Progenitor cell of endocrine pancreas (in vitro differentiated cells): Measurements from ENCODE around the gene OR56A3. TPM values are rescaled to one million over a fixed set of nuclear protein-coding genes. Genes with fewer than 3 reads are reported as not detected.
A peak's percentile ranks its signal among the peaks of the same experiment; 100 is the strongest.

Source experiments
- DNase-seq: peaks from one replicate; pipeline ENCODE4 v3.0.0; 2021; ENCODE audit warnings: low spot score; ENCODE audit not compliant: unreplicated experiment
- H3K27ac Mint-ChIP-seq: 2 replicates; pipeline ENCODE4 v1.8.0; 2021; ENCODE audit warnings: mild to moderate bottlenecking, moderate library complexity, mixed read lengths
- H3K27me3 Mint-ChIP-seq: 2 replicates; pipeline ENCODE4 v1.8.0; 2021; ENCODE audit warnings: mixed read lengths
- H3K36me3 Mint-ChIP-seq: 2 replicates; pipeline ENCODE4 v1.8.0; 2022; ENCODE audit warnings: mixed read lengths; ENCODE audit not compliant: insufficient read depth
- H3K4me1 Mint-ChIP-seq: 2 replicates; pipeline ENCODE4 v1.8.0; 2021; ENCODE audit warnings: low read depth, mixed read lengths
- H3K4me3 Mint-ChIP-seq: 2 replicates; pipeline ENCODE4 v1.8.0; 2021; ENCODE audit warnings: low read depth, mild to moderate bottlenecking, moderate library complexity, mixed read lengths
- H3K9me3 Mint-ChIP-seq: 2 replicates; pipeline ENCODE4 v1.8.0; 2021; ENCODE audit warnings: low read depth, mixed read lengths
- CTCF ChIP-seq: fragments of 200-600 bp; sonication (generic); IDR thresholded peaks from one replicate; pipeline ENCODE4 v1.5.0; 2021; ENCODE audit warnings: antibody characterized with exemption, mild to moderate bottlenecking; ENCODE audit not compliant: unreplicated experiment
- total RNA-seq: library from RNA; stranded (reverse); gene quantifications from 2 replicates; pipeline ENCODE4 v1.2.1, GENCODE V29; 2021

OR56A3 gene
- total RNA-seq, 1 donor from 2014 or later, result not detected

GRCh38 chr11:5923427-5923776 lies 18.6 kb upstream of the OR56A3 start:
- TF ChIP-seq CTCF, result no peak
- no peak for DNase-seq
- H3K27ac Mint-ChIP-seq, result no peak overlapping the region
- H3K4me1 Mint-ChIP-seq, result no peaks in the 10 kb centered on the region
- peaks cover 15% of the 10 kb centered on the region for H3K9me3 Mint-ChIP-seq
- no peaks in the 10 kb centered on the region for H3K27me3 Mint-ChIP-seq
- no peak overlapping the region for H3K4me3 Mint-ChIP-seq
- H3K36me3 Mint-ChIP-seq, result no peaks in the 10 kb centered on the region

- H3K36me3 Mint-ChIP-seq, result no peaks in the 10 kb centered on the region
Measured at GRCh38 chr11:5923794-5924193, 18.3 kb upstream of the OR56A3 start.

GRCh38 chr11:5928271-5928670 lies 13.8 kb upstream of the OR56A3 start:
- peaks cover 38% of the 10 kb centered on the region for H3K9me3 Mint-ChIP-seq
- no peak overlapping the region for H3K27ac Mint-ChIP-seq
- H3K4me1 Mint-ChIP-seq, result no peaks in the 10 kb centered on the region
- H3K4me3 Mint-ChIP-seq, result no peak overlapping the region
- H3K27me3 Mint-ChIP-seq, result no peaks in the 10 kb centered on the region
- TF ChIP-seq CTCF, result no peak
- DNase-seq, result no peak
- H3K36me3 Mint-ChIP-seq, result no peaks in the 10 kb centered on the region

More at GRCh38 chr11:5923794-5924193, 18.3 kb upstream of the OR56A3 start:
- no peak overlapping the region for H3K27ac Mint-ChIP-seq
- H3K27me3 Mint-ChIP-seq, result no peaks in the 10 kb centered on the region
- TF ChIP-seq CTCF, result no peak
- no peaks in the 10 kb centered on the region for H3K4me1 Mint-ChIP-seq
- DNase-seq, result no peak
- no peak overlapping the region for H3K4me3 Mint-ChIP-seq
- peaks cover 16% of the 10 kb centered on the region for H3K9me3 Mint-ChIP-seq

- Mint-ChIP-seq H3K27ac (no peak overlapping the region), H3K9me3 (peaks cover 41% of the 10 kb centered on the region)
Measured at GRCh38 chr11:5928811-5929210, 13.2 kb upstream of the OR56A3 start.

GRCh38 chr11:5929571-5930368 lies 12.3 kb upstream of the OR56A3 start:
- no peaks in the 10 kb centered on the region for H3K4me1 Mint-ChIP-seq
- peaks cover 35% of the 10 kb centered on the region for H3K9me3 Mint-ChIP-seq
- no peak for TF ChIP-seq CTCF
- H3K36me3 Mint-ChIP-seq, result no peaks in the 10 kb centered on the region
- no peaks in the 10 kb centered on the region for H3K27me3 Mint-ChIP-seq
- DNase-seq, result no peak
- H3K4me3 Mint-ChIP-seq, result no peak overlapping the region
- H3K27ac Mint-ChIP-seq, result peak overlapping the region; percentile 34

More at GRCh38 chr11:5928811-5929210, 13.2 kb upstream of the OR56A3 start:
- H3K36me3 Mint-ChIP-seq, result no peaks in the 10 kb centered on the region
- H3K27me3 Mint-ChIP-seq, result no peaks in the 10 kb centered on the region
- no peak for TF ChIP-seq CTCF
- no peaks in the 10 kb centered on the region for H3K4me1 Mint-ChIP-seq
- no peak overlapping the region for H3K4me3 Mint-ChIP-seq
- DNase-seq, result no peak
